Measurements from ENCODE around the gene ARL3. TPM values are rescaled to one million over a fixed set of nuclear protein-coding genes. Genes with fewer than 3 reads are reported as not detected.

The ARL3 gene
- total RNA-seq, 3 donors from 2014 or later = 2.4 to 11.2 (median 4.4) TPM

DNA sequence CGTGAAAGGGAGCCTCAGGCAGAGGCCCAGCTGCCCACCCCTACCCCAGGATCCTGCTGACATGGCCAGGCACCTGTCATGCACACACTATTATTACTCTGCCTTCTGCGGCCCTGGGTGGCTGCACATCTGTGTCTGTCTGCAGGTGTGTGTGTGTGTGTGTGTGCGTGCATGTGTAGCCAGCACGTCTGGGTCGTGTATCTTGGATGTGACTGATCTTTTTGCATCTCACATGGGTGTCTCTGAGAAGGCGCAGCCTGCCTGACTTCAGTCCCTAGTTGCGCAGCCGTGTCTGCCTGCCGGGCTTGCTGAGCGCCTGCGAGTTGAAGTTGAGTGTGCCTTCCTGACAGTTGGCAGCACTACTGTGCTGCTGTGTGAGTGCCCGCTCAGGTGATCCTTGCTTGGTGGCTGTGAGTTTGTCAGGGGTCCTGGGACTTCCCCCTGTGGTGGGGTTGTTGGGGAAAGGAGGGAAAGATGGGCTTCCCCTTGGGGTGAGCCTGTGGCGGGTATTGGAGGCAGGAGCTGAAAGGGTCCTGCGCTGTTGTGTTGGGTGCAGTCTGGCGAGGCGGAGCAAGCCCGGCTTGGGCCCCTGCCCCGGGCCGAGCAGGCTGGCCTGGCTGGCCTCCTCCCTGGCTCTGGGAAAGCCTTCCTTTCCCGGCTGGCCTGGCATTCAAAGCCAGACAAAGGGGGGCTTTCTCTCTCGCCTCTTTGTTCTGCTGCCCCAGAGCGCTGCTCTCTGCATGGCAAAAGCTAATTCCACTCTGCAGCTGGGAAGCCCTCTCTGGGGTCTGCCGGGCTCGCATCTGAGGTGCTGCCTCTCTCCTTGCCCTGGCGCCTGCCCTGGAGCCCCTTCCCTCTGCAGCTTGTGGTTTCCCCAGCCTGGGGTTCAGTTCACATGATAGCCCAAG, 65.1 kb downstream of the ARL3 start:
- no peak for TF ChIP-seq CTCF (IDR thresholded peaks at IDR 0.05)
- Histone ChIP-seq H3K4me1 (ENCODE audit: low read depth) (peaks cover 52% of the 10 kb centered on the region), H3K36me3 (ENCODE audit: low read depth) (no peaks in the 10 kb centered on the region), H3K9me3 (no peaks in the 10 kb centered on the region), H3K4me3 (no peak overlapping the region)
- intact Hi-C loops (cut with DNase I, micrococcal nuclease) = no loop called here
- ATAC-seq = no peak
- DNase-seq = peak in 1 of 3 donors; percentile 47

DNA sequence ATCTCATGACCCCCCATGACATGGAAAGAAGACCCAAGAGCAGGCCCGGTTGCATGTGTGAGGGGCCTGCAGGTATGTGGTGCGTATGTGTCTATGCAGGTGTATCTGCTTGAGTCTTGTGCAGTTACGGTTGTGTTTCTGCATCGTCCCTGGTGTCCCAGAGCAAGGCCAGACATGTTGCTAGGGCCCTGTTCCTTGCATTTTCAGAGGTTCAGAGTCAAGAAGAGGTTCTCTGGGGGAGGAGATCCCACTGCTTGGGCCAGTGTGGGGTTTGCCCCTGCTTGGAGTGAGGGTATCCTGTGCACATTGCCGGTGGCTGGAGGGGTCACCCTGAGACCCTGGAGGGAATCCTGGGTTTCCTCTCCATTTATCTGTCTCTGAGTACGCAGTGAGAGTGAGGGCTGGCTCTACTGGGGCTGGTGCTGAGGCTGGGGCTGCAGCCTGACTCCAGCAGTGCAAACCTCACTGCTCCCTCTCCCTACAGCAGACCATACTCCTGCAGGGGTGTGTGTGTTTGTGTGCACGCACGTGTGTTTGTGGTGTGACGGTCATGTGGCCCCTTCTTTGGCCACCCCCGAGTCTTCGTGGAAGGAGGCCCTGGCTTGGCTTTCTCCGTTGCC, 65.8 kb downstream of the ARL3 start:
- ATAC-seq (no peak), DNase-seq (no peak)
- Histone ChIP-seq H3K36me3 (ENCODE audit: low read depth) (no peaks in the 10 kb centered on the region), H3K4me3 (no peak overlapping the region), H3K4me1 (ENCODE audit: low read depth) (peaks cover 52% of the 10 kb centered on the region), H3K9me3 (no peaks in the 10 kb centered on the region)
- intact Hi-C loops (cut with DNase I, micrococcal nuclease) = no loop called here
- TF ChIP-seq CTCF (IDR thresholded peaks at IDR 0.05) = no peak

- Histone ChIP-seq H3K36me3 (ENCODE audit: low read depth) (no peaks in the 10 kb centered on the region), H3K9me3 (no peaks in the 10 kb centered on the region), H3K4me1 (ENCODE audit: low read depth) (peaks cover 52% of the 10 kb centered on the region), H3K4me3 (no peak overlapping the region)
- DNase-seq = peak in 1 of 3 donors; percentile 31
- no peak for ATAC-seq
- no peak for TF ChIP-seq CTCF (IDR thresholded peaks at IDR 0.05)
- intact Hi-C loops (cut with DNase I, micrococcal nuclease) = no loop called here
Observed at GRCh38 chr10:102647443-102648268, 66.5 kb downstream of the ARL3 start.

DNA sequence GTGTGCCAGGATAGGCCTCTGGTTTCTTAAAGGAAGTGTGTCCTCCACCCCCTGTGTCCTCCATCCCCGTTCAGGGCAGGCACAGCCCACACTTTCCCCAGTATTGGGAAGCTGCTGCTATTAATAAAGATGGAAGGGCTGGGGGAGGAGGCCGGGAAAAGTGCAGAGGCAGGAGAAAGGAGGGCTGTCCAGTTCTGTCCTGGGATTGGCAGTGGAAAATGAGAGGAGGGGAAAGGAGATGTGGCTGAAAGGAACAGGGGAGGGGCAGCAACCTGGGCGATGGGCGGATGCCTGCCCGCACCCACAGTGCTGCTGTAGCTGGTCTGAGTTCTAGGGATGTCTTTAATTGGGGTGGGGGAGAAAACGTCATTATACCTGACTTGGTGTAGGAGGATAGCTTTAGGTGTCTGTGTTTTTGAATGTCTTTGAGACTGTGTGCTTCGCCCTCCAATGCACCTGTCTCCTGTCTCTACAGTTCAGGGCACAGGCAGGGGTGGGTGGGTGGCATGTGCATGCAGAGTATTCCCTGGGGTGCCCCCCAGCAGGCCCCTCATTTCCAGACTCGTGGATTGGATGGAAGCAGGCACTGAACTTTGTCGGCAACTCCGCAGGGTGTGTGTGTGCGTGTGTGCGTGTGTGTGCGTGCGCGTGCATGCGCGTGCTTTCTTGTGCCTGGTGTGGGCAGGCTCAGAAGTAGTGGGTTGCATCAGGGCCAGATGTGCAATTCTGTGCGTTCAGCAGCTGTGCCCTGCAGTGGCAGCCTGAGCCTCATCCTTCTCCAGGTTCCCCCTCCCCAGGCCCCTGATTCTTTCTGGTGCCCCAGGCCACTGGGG, 67.4 kb downstream of the ARL3 start:
- Histone ChIP-seq H3K9me3 (no peaks in the 10 kb centered on the region), H3K36me3 (ENCODE audit: low read depth) (peaks cover 3% of the 10 kb centered on the region), H3K4me3 (no peak overlapping the region), H3K4me1 (ENCODE audit: low read depth) (peaks cover 51% of the 10 kb centered on the region)
- TF ChIP-seq CTCF (IDR thresholded peaks at IDR 0.05) = no peak
- intact Hi-C loops (cut with DNase I, micrococcal nuclease) = no loop called here
- DNase-seq (peak; percentile 56 to 81 (median 72)), ATAC-seq (no peak)

All from mucosa of descending colon (tissue), 3 donors.